H1 (cell line): ENCODE measurements around the gene PPM1N. TPM values are rescaled to one million over a fixed set of nuclear protein-coding genes. Genes with fewer than 3 reads are reported as not detected.

ENCODE experiments used
- CTCF ChIA-PET: fragments of 300-600 bp; sonication (Branson Sonifier 250); formaldehyde crosslinking; loops from one replicate; lab custom pipeline; 2021; ENCODE audit not compliant: partially characterized antibody; lab: Charles Lee
- POLR2A ChIA-PET: fragments of 300-600 bp; sonication (Branson Sonifier 250); formaldehyde crosslinking; loops from one replicate; lab custom pipeline; 2021; ENCODE audit warnings: inconsistent platforms; ENCODE audit not compliant: partially characterized antibody; lab: Charles Lee
- DNase-seq, 2 experiments: peaks; one replicate each; pipeline versions ENCODE4 v3.0.0 to v3.0.0-alpha.2; 2010 to 2022; ENCODE audit warnings: low spot score in 2 of 2, low read depth in 1 of 2, mixed read lengths in 1 of 2
- FAIRE-seq: peaks from 2 replicates; lab custom pipeline; 2011; peaks lifted over from hg19 to GRCh38; lab: Jason Lieb, UNC
- H2AFZ ChIP-seq: 2 replicates; pipeline ENCODE4 v1.8.1; 2012; ENCODE audit warnings: low read length, inconsistent platforms
- H2AK5ac ChIP-seq: 2 replicates; pipeline ENCODE4 v1.6.1; 2013; ENCODE audit warnings: low read depth, low read length
- H2BK120ac ChIP-seq: replicated peaks from 2 replicates; pipeline ENCODE3; 2013; ENCODE audit warnings: low read depth, low read length, inconsistent platforms
- H2BK12ac ChIP-seq: 2 replicates; pipeline ENCODE4 v1.6.1; 2013; ENCODE audit warnings: low read depth, low read length
- H2BK15ac ChIP-seq: 2 replicates; pipeline ENCODE4 v1.6.1; 2013; ENCODE audit warnings: low read length
- H2BK20ac ChIP-seq: 2 replicates; pipeline ENCODE4 v1.6.1; 2013; ENCODE audit warnings: low read length
- H2BK5ac ChIP-seq: 2 replicates; pipeline ENCODE4 v1.6.1; 2013; ENCODE audit warnings: low read depth, low read length
- H3K14ac ChIP-seq: 2 replicates; pipeline ENCODE4 v1.6.1; 2013; ENCODE audit warnings: inconsistent platforms; ENCODE audit not compliant: insufficient read length
- H3K18ac ChIP-seq: 2 replicates; pipeline ENCODE4 v1.6.1; 2013; ENCODE audit warnings: low read length; ENCODE audit errors: extremely low read depth
- H3K23ac ChIP-seq: 2 replicates; pipeline ENCODE4 v1.6.1; 2013; ENCODE audit warnings: inconsistent platforms; ENCODE audit not compliant: insufficient read length
- H3K23me2 ChIP-seq: 2 replicates; pipeline ENCODE4 v1.6.1; 2013; ENCODE audit warnings: low read depth, low read length
- H3K27ac ChIP-seq: 2 replicates; pipeline ENCODE4 v1.6.1; 2011; ENCODE audit warnings: low read depth, low read length, inconsistent platforms
- H3K27me3 ChIP-seq, 4 experiments: replicated peaks in 1 of 4; 1 replicate in 1 of 4; 2 replicates in 3 of 4; pipeline versions ENCODE4 v1.6.1 to v1.8.1; 2011 to 2013; ENCODE audit warnings: low read length in 3 of 4, mild to moderate bottlenecking in 3 of 4, inconsistent platforms in 2 of 4, mixed read lengths in 2 of 4, moderate library complexity in 1 of 4; ENCODE audit not compliant: control insufficient read depth in 3 of 4, insufficient read depth in 3 of 4; ENCODE audit errors: extremely low read depth in 1 of 4
- H3K36me3 ChIP-seq, 4 experiments: 2 replicates each; pipeline versions ENCODE4 v1.6.1 to v1.8.1; 2011 to 2013; ENCODE audit warnings: mild to moderate bottlenecking in 4 of 4, low read length in 3 of 4, moderate library complexity in 2 of 4, control low read depth in 1 of 4, inconsistent platforms in 1 of 4; ENCODE audit not compliant: insufficient read depth in 4 of 4, control insufficient read depth in 2 of 4
- H3K4ac ChIP-seq: replicated peaks from 2 replicates; pipeline ENCODE3; 2013; ENCODE audit warnings: low read length, low read depth, mixed read lengths, inconsistent platforms; ENCODE audit not compliant: insufficient read length
- H3K4me1 ChIP-seq, 4 experiments: replicated peaks in 1 of 4; 1 replicate in 1 of 4; 2 replicates in 3 of 4; pipeline versions ENCODE4 v1.6.1 to v1.8.1; 2011 to 2013; ENCODE audit warnings: low read length in 3 of 4, inconsistent platforms in 2 of 4, mixed read lengths in 1 of 4; ENCODE audit not compliant: insufficient read depth in 4 of 4, control insufficient read depth in 3 of 4
- H3K4me2 ChIP-seq, 2 experiments: 2 replicates each; pipeline versions ENCODE4 v1.6.1 to v1.8.1; 2011 to 2013; ENCODE audit warnings: low read depth in 2 of 2, low read length in 2 of 2, control low read depth in 1 of 2, inconsistent platforms in 1 of 2, mild to moderate bottlenecking in 1 of 2; ENCODE audit not compliant: insufficient read depth in 1 of 2
- H3K4me3 ChIP-seq, 4 experiments: fragments of 200-600, 300-600 bp in 1 of 4; sonication (generic), shearing (Covaris generic), sonication (Bioruptor Twin) in 1 of 4; 2 replicates each; pipeline versions ENCODE4 v1.5.1 to v1.8.1; 2011 to 2016; ENCODE audit warnings: low read length in 4 of 4, low read depth in 3 of 4, control low read depth in 2 of 4, inconsistent platforms in 2 of 4, mild to moderate bottlenecking in 2 of 4, mixed read lengths in 1 of 4, moderate library complexity in 1 of 4; ENCODE audit not compliant: insufficient read depth in 2 of 4; ENCODE audit errors: extremely low read depth in 1 of 4
- H3K56ac ChIP-seq: replicated peaks from 2 replicates; pipeline ENCODE3; 2013; ENCODE audit warnings: low read depth, mild to moderate bottlenecking, mixed read lengths, low read length, inconsistent platforms; ENCODE audit not compliant: insufficient read length
- H3K79me1 ChIP-seq: 2 replicates; pipeline ENCODE4 v1.6.1; 2013; ENCODE audit warnings: low read depth, low read length, control low read depth
- H3K79me2 ChIP-seq, 2 experiments: 2 replicates each; pipeline versions ENCODE4 v1.6.1 to v1.8.1; 2012 to 2013; ENCODE audit warnings: low read length in 2 of 2, mild to moderate bottlenecking in 2 of 2, inconsistent platforms in 1 of 2; ENCODE audit not compliant: insufficient read depth in 2 of 2, control insufficient read depth in 1 of 2
- H3K9ac ChIP-seq, 4 experiments: replicated peaks in 1 of 4; 1 replicate in 1 of 4; 2 replicates in 3 of 4; pipeline versions ENCODE4 v1.6.1 to v1.8.1; 2011 to 2013; ENCODE audit warnings: low read depth in 3 of 4, low read length in 3 of 4, control low read depth in 2 of 4, mild to moderate bottlenecking in 2 of 4, moderate library complexity in 2 of 4, inconsistent platforms in 1 of 4; ENCODE audit errors: extremely low read depth in 1 of 4
- H3K9me3 ChIP-seq, 2 experiments: 2 replicates each; pipeline versions ENCODE4 v1.6.1 to v1.8.1; 2012 to 2013; ENCODE audit warnings: mild to moderate bottlenecking in 2 of 2, moderate library complexity in 2 of 2, control low read depth in 1 of 2, inconsistent platforms in 1 of 2, low read depth in 1 of 2, low read length in 1 of 2, mixed read lengths in 1 of 2; ENCODE audit not compliant: insufficient read depth in 2 of 2
- H4K20me1 ChIP-seq, 2 experiments: replicated peaks in 1 of 2; 2 replicates each; pipeline versions ENCODE3 to v1.8.1; 2011 to 2013; ENCODE audit warnings: inconsistent platforms in 2 of 2, low read length in 2 of 2, mild to moderate bottlenecking in 1 of 2; ENCODE audit not compliant: insufficient read depth in 2 of 2, control insufficient read depth in 1 of 2
- H4K5ac ChIP-seq: 2 replicates; pipeline ENCODE4 v1.6.1; 2013; ENCODE audit warnings: low read length, low read depth, mixed read lengths, inconsistent platforms; ENCODE audit not compliant: insufficient read length
- H4K8ac ChIP-seq: 2 replicates; pipeline ENCODE4 v1.8.0; 2013; ENCODE audit warnings: mild to moderate bottlenecking, moderate library complexity, low read length, inconsistent platforms; ENCODE audit not compliant: insufficient read depth; ENCODE audit errors: extremely low read depth
- H4K91ac ChIP-seq: replicated peaks from 2 replicates; pipeline ENCODE3; 2013; ENCODE audit warnings: low read length, mixed read lengths, inconsistent platforms; ENCODE audit not compliant: insufficient read length
- ASH2L ChIP-seq: fragments of 200-600, 300-600 bp; sonication (generic); IDR thresholded peaks from one replicate; pipeline ENCODE4 v1.7.1; 2017; ENCODE audit warnings: low read length
- BACH1 ChIP-seq: IDR thresholded peaks from 2 replicates; pipeline ENCODE4 v1.6.1; 2012; ENCODE audit warnings: low read length, improper control_type of control experiment
- E2F6 ChIP-seq: IDR thresholded peaks from 2 replicates; pipeline ENCODE4 v1.6.1; 2012; ENCODE audit warnings: inconsistent platforms
- HDAC2 ChIP-seq, 2 experiments: fragments of 300-600 bp in 1 of 2; sonication (generic) in 1 of 2; IDR thresholded peaks; 2 replicates each; pipeline ENCODE4 v1.6.1; 2011 to 2012; ENCODE audit warnings: low read depth in 2 of 2, low read length in 2 of 2, mild to moderate bottlenecking in 2 of 2, moderate library complexity in 2 of 2, borderline replicate concordance in 1 of 2, inconsistent platforms in 1 of 2
- KDM1A ChIP-seq: fragments of 200-600, 300-600 bp; sonication (generic); IDR thresholded peaks from 2 replicates; pipeline ENCODE4 v1.7.1; 2016; ENCODE audit warnings: mild to moderate bottlenecking, low read length, borderline replicate concordance
- PHF8 ChIP-seq: fragments of 200-600 bp; sonication (generic); conservative IDR thresholded peaks from 2 replicates; pipeline ENCODE4 v1.7.1; 2012; ENCODE audit warnings: low read depth, mild to moderate bottlenecking, inconsistent platforms, low read length, moderate library complexity
- TBP ChIP-seq: IDR thresholded peaks from 2 replicates; pipeline ENCODE4 v1.6.1; 2011; ENCODE audit warnings: low read depth, low read length, improper control_type of control experiment
- TCF12 ChIP-seq: IDR thresholded peaks from 2 replicates; pipeline ENCODE4 v1.6.1; 2011; ENCODE audit warnings: low read depth, mild to moderate bottlenecking, low read length
- WGBS, 2 experiments: shearing (Covaris generic) in 1 of 2; methylation state at CpG; one replicate each; pipeline versions ENCODE4 v1.1.6 to v1.1.7; 2013 to 2015; ENCODE audit warnings: low lambda C conversion rate in 2 of 2, mixed read lengths in 2 of 2, inconsistent platforms in 1 of 2, low coverage in 1 of 2, missing lambda C conversion rate in 1 of 2; ENCODE audit not compliant: insufficient replicate concordance in 2 of 2, insufficient coverage in 1 of 2, insufficient read length in 1 of 2; ENCODE audit errors: extremely low coverage in 1 of 2, missing lambda C conversion rate in 1 of 2; 5-methylcytosine and 5-hydroxymethylcytosine counted together
- polyA plus RNA-seq, 7 experiments: library from polyadenylated mRNA; depleted of rRNA in 3 of 7; stranded (reverse) in 5 of 7; unstranded in 2 of 7; fragments of >200 nt in 5 of 7; fragments of 200-250 nt in 2 of 7; gene quantifications; 1 replicate in 5 of 7; 2 replicates in 1 of 7; 4 replicates in 1 of 7; pipeline versions ENCODE4 v1.2.1 to v1.2.3, GENCODE V29; 2011 to 2013; ENCODE audit warnings: missing spikeins in 2 of 7, mixed read lengths in 2 of 7
- total RNA-seq: library from RNA; stranded (reverse); fragmentation: NEBNext Ultra II Directional; extraction: Animal tissue kit (Norgen Biotek cat#: 25700); gene quantifications from 2 replicates; pipeline ENCODE4 v1.2.1, GENCODE V29; 2021

The PPM1N gene
- total and polyA plus RNA-seq, 2 of the 8 experiments (the other 6 are each of a cell fraction or from before 2014, with no cell fraction given), result 12.2 to 14.4 TPM

GRCh38 chr19:45467115-45467455 lies 31.2 kb upstream of the PPM1N start:
- H3K27ac ChIP-seq, result peak overlapping the region; percentile 56
- CTCF ChIA-PET, result interaction anchor here (0.7 to 32.9 kb wide), 11 partner anchors 9 to 67 kb away, joined by 3 to 760 read pairs (median 9); partner anchors contain the start of gene ERCC1

More at GRCh38 chr19:45467115-45467455, 31.2 kb upstream of the PPM1N start:
- Histone ChIP-seq H3K36me3 (no peaks in the 10 kb centered on the region), H3K56ac (no peak overlapping the region), H3K27me3 (peaks cover 0 to 9% (median 7%) of the 10 kb centered on the region in 4 experiments; a peak in 4 of 7 replicates), H3K23ac (no peak overlapping the region), H3K23me2 (peaks cover 19% of the 10 kb centered on the region; the same call in 1 of the 2 replicates), H3K4me2 (peak overlapping the region; percentile 72 to 97), H3K9ac (peak overlapping the region in 3 of 4 experiments; percentile 35 to 85 (median 60); a peak in 3 of 7 replicates), H3K4me1 (peaks cover 0 to 15% (median 6%) of the 10 kb centered on the region in 4 experiments; a peak in 5 of 7 replicates), H3K79me2 (no peaks in the 10 kb centered on the region), H4K5ac (peak overlapping the region; percentile 23), H3K9me3 (no peaks in the 10 kb centered on the region), H2BK20ac (no peak overlapping the region), H2AFZ (peak overlapping the region; percentile 89), H3K4me3 (peak overlapping the region; percentile 65 to 95 (median 73)), H3K4ac (no peak overlapping the region), H3K14ac (no peak overlapping the region), H3K18ac (peak overlapping the region; percentile 71), H2BK12ac (peak overlapping the region; percentile 93), H3K79me1 (no peaks in the 10 kb centered on the region), H4K91ac (no peak overlapping the region), H4K8ac (peak overlapping the region; percentile 69; the same call in 1 of the 2 replicates), H2BK5ac (no peak overlapping the region; the same call in 1 of the 2 replicates), H4K20me1 (peaks cover 0 to 3% of the 10 kb centered on the region in 2 experiments), H2AK5ac (no peak overlapping the region; the same call in 1 of the 2 replicates), H2BK15ac (no peak overlapping the region), H2BK120ac (no peak overlapping the region)
- WGBS, 2 experiments, result 12% methylated on average over 11 of the region's 11 CpGs; no CpG with 5 or more reads in 1 of the 2 experiments
- POLR2A ChIA-PET, result interaction anchor here (0.8 to 4.4 kb wide), 18 partner anchors 11 to 167 kb away, joined by 3 to 52 read pairs (median 8); partner anchors contain the start of genes ERCC1 and PPP1R13L
- DNase-seq (no peak), FAIRE-seq (no peak)
- TF ChIP-seq TBP, result no peak
- TF ChIP-seq ASH2L, result peak; percentile 26
- TF ChIP-seq KDM1A, result peak; percentile 17; the same call in 1 of the 2 replicates
- 0 out of 2 replicates have a peak, but pooled peaks have one; percentile 2 for TF ChIP-seq E2F6
- TF ChIP-seq BACH1, result no peak
- 0 out of 4 replicates have a peak, but pooled peaks of 1 of the 2 experiments have one; percentile 74 for TF ChIP-seq HDAC2 (IDR thresholded peaks at IDR 0.05; ENCODE audit: borderline replicate concordance in 1 of 2, low read depth in 2 of 2, low read length in 2 of 2)
- 0 out of 2 replicates have a peak, but pooled peaks have one; percentile 41 for TF ChIP-seq PHF8
- TF ChIP-seq TCF12, result no peak
